Endothelial cell of umbilical vein (primary cell): ENCODE data around the gene TNPO2. TPM values are rescaled to one million over a fixed set of nuclear protein-coding genes. Genes with fewer than 3 reads are reported as not detected.
A peak's percentile ranks its signal among the peaks of the same experiment; 100 is the strongest.

Source experiments
- BruUV-seq: library from RNA; stranded (reverse); fragments of 400-500 nt; replicated peaks from 2 replicates; lab custom pipeline; 2021; lab: Mats Ljungman, UMichigan
- CTCF ChIA-PET: fragments of 300-600, 350-600 bp; sonication (Branson Sonifier 250); formaldehyde crosslinking; loops from one replicate; lab custom pipeline; 2021; ENCODE audit warnings: antibody characterized with exemption, inconsistent platforms; lab: Charles Lee
- POLR2A ChIA-PET: fragments of 300-600, 350-600 bp; sonication (Branson Sonifier 250); formaldehyde crosslinking; loops from one replicate; lab custom pipeline; 2021; ENCODE audit warnings: antibody characterized with exemption, inconsistent platforms; lab: Charles Lee
- DNase-seq: peaks from one replicate; pipeline ENCODE4 v3.0.0-alpha.2; 2011; ENCODE audit warnings: low read depth, low spot score
- FAIRE-seq: peaks from 2 replicates; lab custom pipeline; 2011; peaks lifted over from hg19 to GRCh38; lab: Jason Lieb, UNC
- H2AFZ ChIP-seq: 2 replicates; pipeline ENCODE4 v1.6.0; 2012; ENCODE audit warnings: low read depth, low read length, control low read depth, inconsistent platforms
- H3K27ac ChIP-seq: 2 replicates; pipeline ENCODE4 v1.5.1; 2011; ENCODE audit warnings: low read depth, mild to moderate bottlenecking, control low read depth, low read length, moderate library complexity; ENCODE audit not compliant: insufficient read depth
- H3K27me3 ChIP-seq, 2 experiments: 2 replicates each; pipeline versions ENCODE4 v1.6.0 to v1.6.1; 2011; ENCODE audit warnings: low read length in 2 of 2, mixed read lengths in 1 of 2; ENCODE audit not compliant: control insufficient read depth in 2 of 2, insufficient read depth in 2 of 2
- H3K36me3 ChIP-seq, 2 experiments: 2 replicates in 1 of 2; 3 replicates in 1 of 2; pipeline ENCODE4 v1.5.1; 2011; ENCODE audit warnings: low read length in 2 of 2, mild to moderate bottlenecking in 1 of 2, moderate library complexity in 1 of 2; ENCODE audit not compliant: control insufficient read depth in 2 of 2, insufficient read depth in 2 of 2; ENCODE audit errors: extremely low read depth in 1 of 2
- H3K4me1 ChIP-seq: 3 replicates; pipeline ENCODE4 v1.5.1; 2011; ENCODE audit warnings: mild to moderate bottlenecking, low read length; ENCODE audit not compliant: control insufficient read depth, insufficient read depth; ENCODE audit errors: extremely low read depth
- H3K4me2 ChIP-seq: 2 replicates; pipeline ENCODE4 v1.6.1; 2011; ENCODE audit warnings: low read length, control low read depth, mixed read lengths; ENCODE audit not compliant: insufficient read depth
- H3K4me3 ChIP-seq, 3 experiments: fragments of 200-600 bp in 1 of 3; sonication (generic), shearing (Covaris generic) in 1 of 3; replicated peaks in 1 of 3; 2 replicates each; pipeline ENCODE4 v1.5.1; 2011 to 2016; ENCODE audit warnings: control low read depth in 3 of 3, low read length in 3 of 3, mild to moderate bottlenecking in 2 of 3, inconsistent platforms in 1 of 3, low read depth in 1 of 3, moderate library complexity in 1 of 3; ENCODE audit not compliant: insufficient read depth in 1 of 3
- H3K79me2 ChIP-seq: 2 replicates; pipeline ENCODE4 v1.6.0; 2012; ENCODE audit warnings: low read length, inconsistent platforms; ENCODE audit not compliant: control insufficient read depth, insufficient read depth
- H3K9ac ChIP-seq: replicated peaks from 2 replicates; pipeline ENCODE3; 2011; ENCODE audit warnings: low read length, control low read depth; ENCODE audit not compliant: insufficient read depth; ENCODE audit errors: extremely low read depth
- H3K9me1 ChIP-seq: replicated peaks from 3 replicates; pipeline ENCODE4 v1.6.0; 2011; ENCODE audit warnings: mild to moderate bottlenecking, low read length; ENCODE audit not compliant: control insufficient read depth, insufficient read depth; ENCODE audit errors: extremely low read depth
- H3K9me3 ChIP-seq: replicated peaks from 2 replicates; pipeline ENCODE4 v1.5.1; 2012; ENCODE audit warnings: low read length, inconsistent platforms; ENCODE audit not compliant: control insufficient read depth, insufficient read depth
- H4K20me1 ChIP-seq: replicated peaks from 2 replicates; pipeline ENCODE3; 2011; ENCODE audit warnings: mild to moderate bottlenecking, low read length; ENCODE audit not compliant: control insufficient read depth, insufficient read depth; ENCODE audit errors: extremely low read depth
- FOS ChIP-seq: IDR thresholded peaks from 2 replicates; pipeline ENCODE4 v1.6.1; 2011; ENCODE audit warnings: mild to moderate bottlenecking, low read length, moderate library complexity, borderline replicate concordance; ENCODE audit not compliant: insufficient read depth
- MAX ChIP-seq: IDR thresholded peaks from 2 replicates; pipeline ENCODE4 v1.6.1; 2011; ENCODE audit not compliant: insufficient read depth, insufficient read length
- MYC ChIP-seq: IDR thresholded peaks from one replicate; pipeline ENCODE4 v1.6.1; 2011; ENCODE audit warnings: mild to moderate bottlenecking, low read depth, low read length
- POLR2A ChIP-seq: IDR thresholded peaks from 2 replicates; pipeline ENCODE4 v1.6.1; 2012; ENCODE audit warnings: low read depth, mild to moderate bottlenecking, control low read depth, low read length
- POLR2AphosphoS5 ChIP-seq: IDR thresholded peaks from 2 replicates; pipeline ENCODE4 v1.6.1; 2012; ENCODE audit warnings: low read depth, mild to moderate bottlenecking, control low read depth, low read length, moderate library complexity; ENCODE audit not compliant: insufficient read depth
- dilution Hi-C: fragments of 300-500 bp; cut with MboI; formaldehyde crosslinking; loops from one replicate; pipeline ENCODE4 v1.15.0; 2019; ENCODE audit warnings: low sequenced_read_pairs; ENCODE audit not compliant: extremely low pct_ligation_motif_present
- intact Hi-C: fragments of 100-400 bp; cut with micrococcal nuclease; formaldehyde crosslinking; loops from one replicate; pipeline ENCODE4 v1.10.0; 2022
- polyA plus RNA-seq, 4 experiments: library from polyadenylated mRNA; depleted of rRNA in 3 of 4; stranded (reverse) in 3 of 4; unstranded in 1 of 4; fragments of >200 nt; gene quantifications; 2 replicates each; pipeline versions ENCODE4 v1.2.1 to v1.2.3, GENCODE V29; 2011 to 2012; ENCODE audit warnings: missing spikeins in 1 of 4
- total RNA-seq: library from RNA; stranded (reverse); gene quantifications from 2 replicates; pipeline ENCODE4 v1.2.3, GENCODE V29; 2021

Gene TNPO2
- total and polyA plus RNA-seq, 2 donors (not counting 3 experiments of a cell fraction or from before 2014, with no cell fraction given): 94.5 to 98.8 TPM

DNA sequence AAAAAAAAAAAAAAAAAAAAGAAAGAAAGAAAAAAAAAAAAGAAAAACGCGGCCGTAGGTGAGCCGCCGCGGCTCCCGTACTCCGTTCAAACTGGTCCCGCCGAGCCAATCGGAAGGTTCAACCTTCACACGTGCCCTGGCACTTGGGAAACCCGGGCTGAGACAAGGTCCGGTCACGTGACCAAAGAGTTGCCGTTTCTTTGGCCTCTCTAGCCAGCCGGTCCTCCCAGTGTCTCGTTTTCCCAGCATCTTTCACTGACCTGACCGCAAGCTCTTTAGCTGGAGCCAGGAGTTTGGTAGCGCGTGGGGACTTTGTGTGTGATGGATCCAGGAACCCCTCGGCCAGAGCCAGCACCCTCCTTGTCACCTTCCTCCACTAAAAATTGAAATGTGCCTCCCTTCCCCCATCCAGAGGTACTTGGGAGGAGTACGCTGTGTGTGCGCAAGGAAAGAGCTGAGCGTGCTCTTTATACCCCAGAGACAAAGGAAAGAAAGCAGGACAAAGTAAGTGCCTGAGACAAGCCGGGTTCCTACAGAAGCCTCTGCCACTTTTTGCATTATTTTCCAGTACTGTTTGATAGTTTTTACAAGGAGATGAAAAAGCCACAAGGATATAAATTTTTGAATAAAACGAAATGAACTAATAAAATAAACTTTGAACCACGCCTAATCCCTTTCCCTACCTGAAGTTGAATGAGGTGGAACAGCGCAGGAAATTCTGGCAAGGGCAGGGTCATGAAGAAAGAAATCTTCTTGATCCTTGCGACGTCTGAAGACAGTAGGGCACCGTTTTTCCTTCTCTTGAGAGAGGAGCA lies 959 bp downstream of the TNPO2 start:
- Histone ChIP-seq H3K4me2 (peak overlapping the region; percentile 90), H3K79me2 (peaks cover 54% of the 10 kb centered on the region), H3K9ac (peak overlapping the region; percentile 78), H3K4me1 (peaks cover 10% of the 10 kb centered on the region), H2AFZ (peak overlapping the region; percentile 28), H3K9me1 (no peaks in the 10 kb centered on the region), H3K36me3 (peaks cover 3 to 9% of the 10 kb centered on the region in 2 experiments), H3K9me3 (no peaks in the 10 kb centered on the region), H3K27ac (peak overlapping the region; percentile 57), H4K20me1 (no peaks in the 10 kb centered on the region), H3K27me3 (no peaks in the 10 kb centered on the region), H3K4me3 (peak overlapping the region; percentile 62 to 88 (median 62))
- ChIA-PET POLR2A (interaction anchor here (0.6 to 3.2 kb wide), 5 partner anchors 11 to 1800 kb away, joined by 3 to 14 read pairs (median 5); partner anchors contain the start of genes GET3, JUNB and TRIR), CTCF (interaction anchor here (0.9 to 4.5 kb wide), 11 partner anchors 9 to 125 kb away, joined by 3 to 38 read pairs (median 5); no protein-coding TSS in a partner anchor)
- peak; percentile 97 for DNase-seq
- dilution Hi-C loops (no loop called here), intact Hi-C loops (loop anchor here (1.0 to 5.0 kb wide), 4 partner anchors 12 to 375 kb away; partner anchors contain the start of genes FBXW9 and TRIR)
- TSS peak; percentile 94 for BruUV-seq
- TF ChIP-seq MAX (peak; percentile 98), POLR2A (peak; percentile 62), MYC (peak; percentile 47), POLR2AphosphoS5 (peak; percentile 59), FOS (no peak)
- peak; percentile 96 for FAIRE-seq
